Activated naive CD4-positive, alpha-beta T cell treated with anti-CD3 and anti-CD28 coated beads, Interleukin-2, amount 50 U/mL, for 72 hours (primary cell): ENCODE results near the gene NRDC. TPM values are rescaled to one million over a fixed set of nuclear protein-coding genes. Genes with fewer than 3 reads are reported as not detected.
A peak's percentile ranks its signal among the peaks of the same experiment; 100 is the strongest.

Experiments used
- ATAC-seq, 2 donors: fragments of 150-1000 bp; cut with Tn5 transposase; 2 replicates each; pipeline ENCODE4 v1.10.0; 2021; ENCODE audit warnings: mild to moderate bottlenecking in 2 of 2, moderate library complexity in 2 of 2
- DNase-seq, 2 donors: peaks; one replicate each; pipeline ENCODE4 v3.0.0; 2021 to 2022; ENCODE audit warnings: low spot score in 2 of 2
- H3K27ac Mint-ChIP-seq, 2 donors: one replicate each; pipeline ENCODE4 v1.8.0; 2022; ENCODE audit warnings: mild to moderate bottlenecking in 2 of 2, mixed read lengths in 2 of 2
- H3K36me3 Mint-ChIP-seq, 2 donors: one replicate each; pipeline ENCODE4 v1.8.0; 2022; ENCODE audit warnings: mixed read lengths in 2 of 2
- H3K9me3 Mint-ChIP-seq, 2 donors: one replicate each; pipeline ENCODE4 v1.8.0; 2022; ENCODE audit warnings: mixed read lengths in 2 of 2
- total RNA-seq, 2 donors: library from RNA; stranded (reverse); gene quantifications; one replicate each; pipeline ENCODE4 v1.2.3, GENCODE V29; 2022

Gene NRDC
- total RNA-seq, 2 donors from 2014 or later: 132 to 163 TPM

- ATAC-seq: peak; percentile 37 to 96
- peaks cover 5 to 23% of the 10 kb centered on the region in 2 donors for H3K36me3 Mint-ChIP-seq
- H3K27ac Mint-ChIP-seq: no peak overlapping the region
Observed at GRCh38 chr1:51756290-51756689, 122.2 kb downstream of the NRDC start.

GRCh38 chr1:51755437-51755836 is 123.1 kb downstream of the NRDC start:
- H3K9me3 Mint-ChIP-seq: no peaks in the 10 kb centered on the region
- H3K36me3 Mint-ChIP-seq: peaks cover 5 to 23% of the 10 kb centered on the region in 2 donors
- H3K27ac Mint-ChIP-seq: no peak overlapping the region
- DNase-seq (no peak), ATAC-seq (no peak)

More at GRCh38 chr1:51756290-51756689, 122.2 kb downstream of the NRDC start:
- no peak for DNase-seq
- H3K9me3 Mint-ChIP-seq: no peaks in the 10 kb centered on the region

GRCh38 chr1:51754666-51755065 is 123.9 kb downstream of the NRDC start:
- H3K9me3 Mint-ChIP-seq: no peaks in the 10 kb centered on the region
- ATAC-seq (no peak), DNase-seq (no peak)
- no peak overlapping the region for H3K27ac Mint-ChIP-seq
- H3K36me3 Mint-ChIP-seq: peaks cover 5 to 23% of the 10 kb centered on the region in 2 donors

- Mint-ChIP-seq H3K9me3 (no peaks in the 10 kb centered on the region), H3K27ac (no peak overlapping the region), H3K36me3 (peaks cover 5 to 23% of the 10 kb centered on the region in 2 donors)
- ATAC-seq (no peak), DNase-seq (no peak)
Observed at GRCh38 chr1:51753969-51754368, 124.6 kb downstream of the NRDC start.

GRCh38 chr1:51752073-51752948 is 126.2 kb downstream of the NRDC start:
- Mint-ChIP-seq H3K36me3 (peaks cover 5 to 23% of the 10 kb centered on the region in 2 donors), H3K9me3 (no peaks in the 10 kb centered on the region), H3K27ac (no peak overlapping the region)
- DNase-seq (no peak), ATAC-seq (no peak)

GRCh38 chr1:51750729-51751128 is 127.8 kb downstream of the NRDC start:
- Mint-ChIP-seq H3K36me3 (peaks cover 5 to 20% of the 10 kb centered on the region in 2 donors), H3K27ac (no peak overlapping the region), H3K9me3 (no peaks in the 10 kb centered on the region)
- DNase-seq (no peak), ATAC-seq (no peak)

- Mint-ChIP-seq H3K27ac (no peak overlapping the region), H3K9me3 (no peaks in the 10 kb centered on the region), H3K36me3 (peaks cover 5 to 15% of the 10 kb centered on the region in 2 donors)
- DNase-seq: no peak
- no peak for ATAC-seq
Observed at GRCh38 chr1:51750218-51750617, 128.3 kb downstream of the NRDC start.

GRCh38 chr1:51749151-51749550 is 129.4 kb downstream of the NRDC start:
- H3K36me3 Mint-ChIP-seq: peaks cover 5 to 9% of the 10 kb centered on the region in 2 donors
- ATAC-seq (no peak), DNase-seq (no peak)
- H3K9me3 Mint-ChIP-seq: no peaks in the 10 kb centered on the region
- no peak overlapping the region for H3K27ac Mint-ChIP-seq

- ATAC-seq (no peak), DNase-seq (no peak)
- Mint-ChIP-seq H3K36me3 (no peaks in the 10 kb centered on the region), H3K9me3 (no peaks in the 10 kb centered on the region), H3K27ac (no peak overlapping the region)
Observed at GRCh38 chr1:51745304-51745570, 133.3 kb downstream of the NRDC start.

GRCh38 chr1:51744506-51745303 is 133.8 kb downstream of the NRDC start:
- no peak overlapping the region for H3K27ac Mint-ChIP-seq

GRCh38 chr1:51741121-51741681 is 137.3 kb downstream of the NRDC start:
- DNase-seq (no peak), ATAC-seq (no peak)
- Mint-ChIP-seq H3K9me3 (no peaks in the 10 kb centered on the region), H3K36me3 (no peaks in the 10 kb centered on the region), H3K27ac (no peak overlapping the region)

More at GRCh38 chr1:51744506-51745303, 133.8 kb downstream of the NRDC start:
- DNase-seq: no peak
- Mint-ChIP-seq H3K9me3 (no peaks in the 10 kb centered on the region), H3K36me3 (no peaks in the 10 kb centered on the region)
- no peak for ATAC-seq

- DNase-seq (no peak), ATAC-seq (peak in 1 of 2 donors; percentile 57)
- Mint-ChIP-seq H3K9me3 (no peaks in the 10 kb centered on the region), H3K27ac (no peak overlapping the region), H3K36me3 (no peaks in the 10 kb centered on the region)
Observed at GRCh38 chr1:51740652-51741051, 137.9 kb downstream of the NRDC start.

Other genes starting within 250 kb of the NRDC start
- gene RAB3B, start 112.0 kb upstream of the NRDC start, total RNA-seq: under 1 TPM; 0.08 to 0.34 TPM
- gene KTI12, start 155.1 kb upstream of the NRDC start, total RNA-seq: 10 to 100 TPM; 12.2 to 12.3 TPM
- gene TXNDC12, start 176.5 kb upstream of the NRDC start, total RNA-seq: 10 to 100 TPM; 42.8 to 45.0 TPM
- gene BTF3L4, start 177.6 kb upstream of the NRDC start, total RNA-seq: 10 to 100 TPM; 28.8 to 29.9 TPM